22Rv1 (cell line): Measurements from ENCODE around the gene CTCFL.

Experiments
- CTCF ChIP-seq: fragments of 450-650 bp; IDR thresholded peaks from 2 replicates; pipeline ENCODE4 v1.5.1; 2017; ENCODE audit warnings: mild to moderate bottlenecking
- ZFX ChIP-seq: fragments of 450-650 bp; IDR thresholded peaks from 2 replicates; pipeline ENCODE4 v1.6.1; 2017; ENCODE audit warnings: antibody characterized with exemption, borderline replicate concordance

GRCh38 chr20:57451795-57452661 lies 72.9 kb downstream of the CTCFL start:
- TF ChIP-seq CTCF, result no peak
- TF ChIP-seq ZFX, result no peak
